Rectal smooth muscle tissue (tissue), 1 donor: ENCODE results near the gene PLEKHM3.
A peak's percentile ranks its signal among the peaks of the same experiment; 100 is the strongest.
"Not testable (repeated sequence)": the region's sequence is repeated elsewhere in the genome, so short reads cannot be mapped to it uniquely, and the experiment has no call there.

ENCODE experiments used
- H3K27ac ChIP-seq: one replicate; pipeline ENCODE4 v1.7.0; 2013; ENCODE audit warnings: low read depth, low read length, inconsistent platforms
- H3K27me3 ChIP-seq: one replicate; pipeline ENCODE4 v1.7.0; 2013; ENCODE audit warnings: low read length; ENCODE audit not compliant: control insufficient read depth, insufficient read depth
- H3K36me3 ChIP-seq: one replicate; pipeline ENCODE4 v1.7.0; 2013; ENCODE audit warnings: low read length; ENCODE audit not compliant: control insufficient read depth, insufficient read depth
- H3K4me1 ChIP-seq: one replicate; pipeline ENCODE4 v1.7.0; 2013; ENCODE audit warnings: low read length; ENCODE audit not compliant: control insufficient read depth, insufficient read depth
- H3K4me3 ChIP-seq: one replicate; pipeline ENCODE4 v1.7.0; 2013; ENCODE audit warnings: low read length
- H3K9ac ChIP-seq: one replicate; pipeline ENCODE4 v1.7.0; 2013; ENCODE audit warnings: low read length

The PLEKHM3 gene

DNA sequence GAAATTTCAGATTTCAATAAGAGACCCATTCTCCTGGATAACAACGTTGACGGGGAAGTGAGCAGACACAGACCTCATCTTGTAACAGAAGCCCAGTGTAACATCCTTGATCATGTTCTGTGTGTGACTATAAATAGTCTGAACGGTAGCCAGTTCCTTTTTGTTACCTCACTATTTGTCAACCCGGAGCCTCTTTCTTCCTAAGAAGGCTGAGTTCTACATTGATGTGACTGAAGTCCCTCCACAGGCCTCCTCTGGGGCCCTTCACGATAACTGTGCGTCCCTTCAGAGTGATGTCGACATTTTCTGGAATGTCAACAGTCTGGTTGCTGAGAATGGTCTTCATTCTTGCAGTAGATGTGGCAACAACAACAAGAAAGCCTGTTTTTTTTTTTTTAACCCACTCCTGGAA lies 6.3 kb upstream of the PLEKHM3 start:
- H3K4me3 ChIP-seq = no peak overlapping the region
- H3K4me1 ChIP-seq = no peaks in the 10 kb centered on the region
- no peak overlapping the region for H3K27ac ChIP-seq
- no peaks in the 10 kb centered on the region for H3K27me3 ChIP-seq
- H3K36me3 ChIP-seq = no peaks in the 10 kb centered on the region
- H3K9ac ChIP-seq = no peak overlapping the region

DNA sequence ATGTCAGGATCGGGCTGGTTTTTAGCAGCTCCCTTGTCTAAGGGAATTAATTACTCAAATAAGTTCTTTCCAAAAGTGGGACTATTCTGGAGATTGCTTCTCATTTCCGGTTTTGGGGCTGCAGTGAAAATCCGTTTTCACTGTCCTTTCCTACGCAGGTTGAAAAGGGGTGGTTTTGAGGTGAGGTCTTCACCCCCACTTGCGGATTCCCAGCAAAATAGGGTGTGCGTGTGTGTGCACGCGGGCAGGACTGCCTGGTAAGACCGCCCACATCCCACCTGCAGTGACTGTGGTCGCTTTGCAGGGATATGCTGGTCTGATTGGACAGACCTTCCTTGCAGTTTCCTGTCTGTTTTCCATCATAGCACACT lies 472 bp upstream of the PLEKHM3 start:
- Histone ChIP-seq H3K9ac (peak overlapping the region; percentile 86), H3K27ac (peak overlapping the region; percentile 89), H3K36me3 (no peaks in the 10 kb centered on the region), H3K4me1 (peaks cover 4% of the 10 kb centered on the region), H3K27me3 (no peaks in the 10 kb centered on the region), H3K4me3 (peak overlapping the region; percentile 97)

DNA sequence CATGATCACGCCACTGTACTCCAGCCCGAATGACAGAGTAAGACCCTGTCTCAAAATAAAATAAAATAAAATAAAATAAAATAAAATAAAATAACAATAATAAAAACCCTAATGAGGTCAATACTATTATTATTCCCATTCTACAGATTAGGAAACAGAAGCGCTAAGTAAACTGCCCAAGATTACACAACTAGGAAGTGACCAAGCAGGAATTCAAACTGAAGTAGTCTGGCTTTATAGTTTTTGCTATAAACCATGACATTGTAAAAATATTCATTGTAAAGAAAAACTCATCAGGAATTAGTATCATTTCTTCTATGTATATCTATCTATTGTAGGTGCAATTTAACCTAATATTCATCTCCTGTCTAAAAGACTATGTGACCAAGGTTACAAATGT lies 1.2 kb downstream of the PLEKHM3 start:
- Histone ChIP-seq H3K9ac (no peak overlapping the region), H3K36me3 (no peaks in the 10 kb centered on the region), H3K27ac (no peak overlapping the region), H3K4me1 (peaks cover 4% of the 10 kb centered on the region), H3K27me3 (no peaks in the 10 kb centered on the region), H3K4me3 (no peak overlapping the region)

DNA sequence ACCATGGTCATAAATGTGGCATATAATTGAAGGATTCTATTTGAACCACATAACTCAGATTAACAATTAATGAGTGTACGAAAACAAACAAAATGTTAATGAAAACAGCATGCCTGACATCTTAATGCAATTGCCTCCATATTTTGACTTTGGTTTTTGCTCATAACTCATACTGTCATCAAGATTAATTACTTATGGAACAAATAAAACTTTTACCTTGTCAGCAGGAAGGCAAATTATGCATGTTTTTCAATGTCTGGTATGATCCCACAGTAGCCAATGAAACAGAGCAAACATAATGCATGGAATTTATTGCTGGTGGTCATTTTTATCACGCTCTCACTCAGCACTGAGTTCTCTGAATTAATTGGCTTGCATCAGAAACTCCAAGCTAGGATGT lies 5.1 kb downstream of the PLEKHM3 start:
- no peak overlapping the region for H3K9ac ChIP-seq
- no peaks in the 10 kb centered on the region for H3K36me3 ChIP-seq
- H3K4me3 ChIP-seq = no peak overlapping the region
- no peaks in the 10 kb centered on the region for H3K27me3 ChIP-seq
- H3K4me1 ChIP-seq = no peaks in the 10 kb centered on the region
- H3K27ac ChIP-seq = no peak overlapping the region

DNA sequence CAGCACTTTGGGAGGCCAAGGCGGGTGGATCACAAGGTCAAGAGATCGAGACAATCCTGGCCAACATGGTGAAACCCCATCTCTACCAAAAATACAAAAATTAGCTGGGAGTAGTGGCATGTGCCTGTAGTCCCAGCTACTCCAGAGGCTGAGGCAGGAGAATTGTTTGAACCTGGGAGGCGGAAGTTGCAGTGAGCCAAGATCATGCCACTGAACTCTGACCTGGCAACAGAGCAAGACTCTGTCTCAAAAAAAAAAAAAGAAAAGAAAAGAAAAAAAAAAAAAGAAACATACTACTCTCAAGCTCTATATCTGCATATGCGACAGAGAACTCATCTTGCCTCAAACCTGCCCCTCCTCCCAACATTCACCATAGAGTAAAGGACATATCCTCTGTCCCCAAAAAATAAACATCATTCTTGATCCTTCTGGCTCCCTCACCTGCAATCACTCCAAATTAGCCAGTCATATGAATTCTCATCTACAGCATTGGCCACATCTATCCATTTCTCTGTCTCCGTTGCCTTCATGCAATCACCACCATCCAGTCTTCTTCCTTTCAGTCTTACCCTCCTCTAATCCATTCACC lies 7.1 kb downstream of the PLEKHM3 start:
- not testable (repeated sequence) for H3K4me1 ChIP-seq, H3K27ac ChIP-seq, H3K36me3 ChIP-seq, H3K4me3 ChIP-seq, H3K27me3 ChIP-seq, H3K9ac ChIP-seq

DNA sequence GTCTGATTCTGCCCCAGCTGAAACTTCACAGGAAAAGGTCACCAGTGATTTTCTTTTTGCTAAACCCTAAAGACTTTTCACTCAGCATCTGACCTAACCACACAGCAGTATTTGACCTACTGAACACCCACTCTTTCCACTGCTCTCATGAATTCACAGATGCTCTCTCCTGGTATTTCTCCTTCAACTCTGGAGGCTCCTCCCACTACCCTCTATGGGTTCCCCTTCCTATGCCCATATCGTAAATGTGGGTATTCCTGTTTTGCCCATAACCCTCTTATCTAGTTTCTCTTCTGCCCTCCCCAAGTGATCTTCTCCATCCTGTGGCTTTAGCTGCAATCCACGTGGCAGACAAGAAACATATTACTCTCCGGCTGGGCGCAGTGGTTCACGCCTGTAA lies 7.6 kb downstream of the PLEKHM3 start:
- H3K4me3 ChIP-seq = no peak overlapping the region
- no peaks in the 10 kb centered on the region for H3K36me3 ChIP-seq
- H3K27ac ChIP-seq = no peak overlapping the region
- H3K27me3 ChIP-seq = no peaks in the 10 kb centered on the region
- H3K4me1 ChIP-seq = no peaks in the 10 kb centered on the region
- H3K9ac ChIP-seq = no peak overlapping the region

DNA sequence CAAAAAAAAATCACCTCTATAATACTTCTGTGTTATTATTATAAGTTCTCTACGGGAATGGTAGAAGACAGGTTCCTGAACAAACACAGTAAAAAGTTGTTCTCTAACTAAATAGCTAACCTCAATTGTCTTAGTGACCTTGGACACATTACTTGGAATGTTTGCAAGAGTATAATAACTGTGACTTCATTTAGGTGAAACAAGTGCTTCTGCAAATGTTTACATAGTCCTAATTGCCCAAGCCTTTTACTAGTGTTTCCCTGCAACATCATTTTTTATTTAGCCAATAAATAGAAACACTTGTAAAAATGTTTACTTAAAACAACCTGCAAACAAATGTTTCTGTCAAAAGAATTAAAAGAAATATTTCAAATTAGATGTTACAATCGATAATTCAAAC lies 9.9 kb downstream of the PLEKHM3 start:
- no peak overlapping the region for H3K4me3 ChIP-seq
- no peaks in the 10 kb centered on the region for H3K4me1 ChIP-seq
- no peak overlapping the region for H3K9ac ChIP-seq
- no peak overlapping the region for H3K27ac ChIP-seq
- no peaks in the 10 kb centered on the region for H3K27me3 ChIP-seq
- H3K36me3 ChIP-seq = no peaks in the 10 kb centered on the region

DNA sequence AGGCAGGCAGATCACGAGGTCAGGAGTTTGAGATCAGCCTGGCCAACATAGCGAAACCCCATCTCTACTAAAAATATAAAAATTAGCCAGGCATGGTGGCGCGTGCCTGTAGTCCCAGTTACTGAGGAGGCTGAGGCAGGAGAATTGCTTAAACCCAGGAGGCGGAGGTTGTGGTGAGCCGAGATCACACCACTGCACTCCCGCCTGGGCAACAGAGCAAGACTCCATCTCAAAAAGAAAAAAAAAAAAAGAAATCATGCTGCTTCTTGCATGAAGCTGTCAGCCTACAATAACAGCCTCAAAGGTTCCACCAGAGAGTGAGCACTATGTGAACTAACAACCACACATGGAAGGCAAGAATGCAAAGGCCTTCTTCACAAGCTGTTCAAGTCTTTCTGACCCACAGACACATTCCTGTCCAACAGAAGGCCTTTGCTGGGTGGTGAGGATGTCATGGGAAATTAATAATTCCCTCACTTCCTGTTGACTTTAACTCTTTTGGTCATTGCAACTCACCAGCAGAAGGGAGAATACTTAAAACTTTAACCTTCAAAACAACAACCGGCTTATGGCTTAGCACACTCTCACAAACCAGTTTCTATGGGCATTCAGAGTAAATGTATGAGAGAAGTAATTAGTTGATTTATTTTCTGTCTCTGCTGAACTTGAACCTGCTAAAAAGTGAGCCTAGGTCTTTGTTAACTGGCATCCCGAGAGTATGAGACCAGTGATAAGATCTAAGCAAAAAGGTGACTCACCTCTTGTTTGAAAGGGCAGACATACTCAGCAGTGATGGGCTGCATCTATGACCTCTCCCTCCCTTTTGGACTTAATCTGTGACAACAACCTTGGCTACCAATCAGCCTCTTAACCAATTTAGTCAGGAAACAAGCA lies 11.8 kb downstream of the PLEKHM3 start:
- Histone ChIP-seq H3K36me3 (no peaks in the 10 kb centered on the region), H3K9ac (no peak overlapping the region), H3K4me1 (no peaks in the 10 kb centered on the region), H3K27ac (no peak overlapping the region), H3K4me3 (no peak overlapping the region), H3K27me3 (no peaks in the 10 kb centered on the region)

DNA sequence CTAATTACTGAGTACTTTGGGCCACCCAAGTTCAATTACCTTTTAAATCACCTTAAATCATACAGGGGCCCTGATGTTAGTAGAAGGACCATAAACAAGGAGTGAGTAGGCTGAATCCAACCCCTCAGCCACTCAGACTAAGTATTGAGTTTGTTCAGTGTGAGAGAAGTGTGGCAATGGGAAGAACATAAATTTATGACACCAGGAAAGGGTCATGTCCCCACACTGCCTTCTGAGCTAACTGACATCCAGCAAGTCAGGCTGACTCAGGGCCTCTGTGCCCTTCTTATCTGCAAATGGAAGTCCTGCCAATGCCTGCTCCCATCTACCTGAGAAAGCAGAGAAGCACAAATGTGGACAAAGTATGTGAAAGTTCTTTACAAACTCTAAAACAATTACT lies 12.9 kb downstream of the PLEKHM3 start:
- no peaks in the 10 kb centered on the region for H3K27me3 ChIP-seq
- no peak overlapping the region for H3K9ac ChIP-seq
- no peaks in the 10 kb centered on the region for H3K36me3 ChIP-seq
- H3K4me3 ChIP-seq = no peak overlapping the region
- no peak overlapping the region for H3K27ac ChIP-seq
- H3K4me1 ChIP-seq = no peaks in the 10 kb centered on the region

DNA sequence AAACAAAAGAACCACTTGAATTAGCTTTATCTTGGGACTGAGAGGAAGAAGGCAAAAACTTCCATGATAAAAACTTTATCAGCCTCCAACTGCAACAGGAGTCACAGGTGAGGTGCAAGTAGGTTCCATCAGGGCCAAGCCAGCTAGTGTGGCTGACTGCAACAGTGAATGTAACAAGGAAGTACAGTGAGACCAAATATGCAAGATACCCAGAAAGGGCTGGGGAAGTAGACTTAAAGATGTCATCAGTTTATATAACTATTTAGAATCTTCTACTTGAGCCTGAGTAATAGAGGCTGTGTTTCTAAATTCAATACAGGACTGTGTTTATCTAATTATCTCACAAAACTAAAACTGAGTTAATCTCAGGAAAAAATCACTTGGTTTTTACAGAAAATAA lies 14.8 kb downstream of the PLEKHM3 start:
- no peaks in the 10 kb centered on the region for H3K27me3 ChIP-seq
- no peak overlapping the region for H3K9ac ChIP-seq
- no peaks in the 10 kb centered on the region for H3K36me3 ChIP-seq
- H3K27ac ChIP-seq = no peak overlapping the region
- no peak overlapping the region for H3K4me3 ChIP-seq
- H3K4me1 ChIP-seq = no peaks in the 10 kb centered on the region

DNA sequence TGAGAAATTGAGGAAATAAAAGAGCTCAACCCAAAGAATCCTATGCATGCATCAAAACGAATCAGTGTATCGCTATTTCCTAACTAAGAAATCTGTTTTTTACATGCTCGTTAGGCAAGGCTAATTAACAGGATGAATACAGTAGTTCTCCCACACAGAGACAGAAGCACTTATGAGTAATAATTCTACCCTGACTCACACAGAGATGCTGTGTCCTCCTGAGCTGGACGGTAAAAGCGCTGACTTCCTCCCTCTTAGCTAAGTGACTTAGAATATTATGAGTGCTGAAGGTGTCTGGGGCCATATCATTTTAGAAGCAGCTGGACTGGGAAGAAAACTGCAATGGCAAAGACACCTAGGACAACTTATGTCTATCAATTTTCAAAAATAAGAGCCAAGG lies 18.5 kb downstream of the PLEKHM3 start:
- no peaks in the 10 kb centered on the region for H3K36me3 ChIP-seq
- no peak overlapping the region for H3K4me3 ChIP-seq
- H3K27ac ChIP-seq = no peak overlapping the region
- H3K27me3 ChIP-seq = no peaks in the 10 kb centered on the region
- H3K9ac ChIP-seq = no peak overlapping the region
- H3K4me1 ChIP-seq = no peaks in the 10 kb centered on the region

DNA sequence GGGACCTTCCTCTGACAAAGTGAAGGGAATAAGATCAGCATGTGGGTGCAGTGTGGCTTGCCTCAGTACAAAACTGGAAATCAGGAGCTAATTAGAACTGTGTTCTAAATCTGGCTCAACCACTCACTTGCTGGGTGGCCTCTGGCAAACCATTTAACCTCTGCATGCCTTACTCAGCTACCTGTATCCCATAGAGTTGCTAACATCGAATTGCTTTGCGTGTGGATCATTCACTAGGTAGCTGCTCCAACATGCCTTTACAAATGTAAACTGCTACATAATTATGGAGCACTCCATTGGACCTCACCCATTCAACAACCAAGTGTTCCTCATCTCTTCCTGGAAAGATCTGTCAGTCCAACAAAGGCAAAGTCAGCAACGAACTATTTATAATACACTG lies 19.0 kb downstream of the PLEKHM3 start:
- no peak overlapping the region for H3K9ac ChIP-seq
- no peaks in the 10 kb centered on the region for H3K27me3 ChIP-seq
- peaks cover under 1% of the 10 kb centered on the region for H3K36me3 ChIP-seq
- no peak overlapping the region for H3K4me3 ChIP-seq
- H3K4me1 ChIP-seq = no peaks in the 10 kb centered on the region
- no peak overlapping the region for H3K27ac ChIP-seq

DNA sequence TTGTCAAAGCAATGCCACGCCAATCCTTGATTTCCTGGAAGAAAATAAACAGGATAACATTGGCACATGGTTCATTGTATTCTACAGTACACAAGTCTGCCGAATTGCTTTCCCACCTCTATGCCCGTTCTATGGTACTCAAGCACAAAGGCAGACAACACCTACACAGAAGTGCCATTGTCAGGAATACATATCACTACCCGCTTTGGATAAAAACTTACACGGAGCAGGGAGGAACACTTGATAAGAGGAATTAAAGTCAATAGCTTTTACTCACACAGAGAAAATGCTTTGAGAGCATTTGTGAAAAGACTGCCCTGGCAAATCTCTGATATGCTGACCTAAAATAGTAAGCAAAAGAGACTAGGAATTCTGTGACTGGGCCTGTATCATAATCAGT lies 23.4 kb downstream of the PLEKHM3 start:
- no peaks in the 10 kb centered on the region for H3K4me1 ChIP-seq
- no peak overlapping the region for H3K9ac ChIP-seq
- H3K4me3 ChIP-seq = no peak overlapping the region
- H3K36me3 ChIP-seq = peaks cover 8% of the 10 kb centered on the region
- no peaks in the 10 kb centered on the region for H3K27me3 ChIP-seq
- H3K27ac ChIP-seq = no peak overlapping the region
